Thyroid gland (tissue), 4 donors: ENCODE results near the gene SLC10A2. TPM values are rescaled to one million over a fixed set of nuclear protein-coding genes. Genes with fewer than 3 reads are reported as not detected.
"Not testable (repeated sequence)": the region's sequence is repeated elsewhere in the genome, so short reads cannot be mapped to it uniquely, and the experiment has no call there.

Experiments
- DNase-seq, 2 donors: peaks; one replicate each; pipeline ENCODE4 v3.0.0-alpha.2; 2019
- H3K27ac ChIP-seq, 3 donors: fragments of 200-600 bp; sonication (generic); 1 replicate in 2 of 3; 2 replicates in 1 of 3; pipeline ENCODE4 v1.5.1; 2016 to 2019; ENCODE audit warnings: mild to moderate bottlenecking in 1 of 3, moderate library complexity in 1 of 3
- H3K27me3 ChIP-seq: fragments of 200-600 bp; sonication (generic); one replicate; pipeline ENCODE4 v1.5.1; 2019
- H3K36me3 ChIP-seq, 2 donors: fragments of 200-600 bp; sonication (generic); one replicate each; pipeline ENCODE4 v1.5.1; 2016 to 2019
- H3K4me1 ChIP-seq, 2 donors: fragments of 200-600 bp; sonication (generic); one replicate each; pipeline ENCODE4 v1.5.1; 2017 to 2019
- H3K4me3 ChIP-seq, 3 donors: fragments of 200-600 bp; sonication (generic); replicated peaks in 1 of 3; 1 replicate in 2 of 3; 2 replicates in 1 of 3; pipeline ENCODE4 v1.5.1; 2016; ENCODE audit warnings: mild to moderate bottlenecking in 1 of 3
- H3K9me3 ChIP-seq: fragments of 200-600 bp; sonication (generic); one replicate; pipeline ENCODE4 v1.5.1; 2017
- POLR2A ChIP-seq, 2 donors: fragments of 450-650 bp; IDR thresholded peaks; one replicate each; pipeline ENCODE4 v1.6.1; 2017; ENCODE audit warnings: antibody characterized with exemption in 2 of 2, mild to moderate bottlenecking in 2 of 2, moderate library complexity in 1 of 2
- WGBS, 2 donors: methylation state at CpG; one replicate each; pipeline ENCODE4 v1.1.5; 2017; 5-methylcytosine and 5-hydroxymethylcytosine counted together
- intact Hi-C: fragments of 100-400 bp; cut with DNase I; formaldehyde crosslinking; loops from one replicate; pipeline ENCODE4 v1.15.1; 2023
- total RNA-seq, 4 donors: library from RNA; depleted of rRNA; stranded (reverse); fragments of >200 nt; gene quantifications; one replicate each; pipeline ENCODE4 v1.2.3, GENCODE V29; 2016
- TF ChIP-seq, protein P1 (sequence below), 6 experiments: fragments of 200-600 bp in 3 of 6; fragments of 450-650 bp in 3 of 6; sonication (generic) in 3 of 6; IDR thresholded peaks; one replicate each; pipeline ENCODE4 v1.5.1; 2016 to 2019; ENCODE audit warnings: antibody characterized with exemption in 6 of 6, mild to moderate bottlenecking in 2 of 6, inconsistent platforms in 1 of 6, moderate library complexity in 1 of 6

Gene SLC10A2, protein sequence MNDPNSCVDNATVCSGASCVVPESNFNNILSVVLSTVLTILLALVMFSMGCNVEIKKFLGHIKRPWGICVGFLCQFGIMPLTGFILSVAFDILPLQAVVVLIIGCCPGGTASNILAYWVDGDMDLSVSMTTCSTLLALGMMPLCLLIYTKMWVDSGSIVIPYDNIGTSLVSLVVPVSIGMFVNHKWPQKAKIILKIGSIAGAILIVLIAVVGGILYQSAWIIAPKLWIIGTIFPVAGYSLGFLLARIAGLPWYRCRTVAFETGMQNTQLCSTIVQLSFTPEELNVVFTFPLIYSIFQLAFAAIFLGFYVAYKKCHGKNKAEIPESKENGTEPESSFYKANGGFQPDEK
- not detected for total RNA-seq

DNA sequence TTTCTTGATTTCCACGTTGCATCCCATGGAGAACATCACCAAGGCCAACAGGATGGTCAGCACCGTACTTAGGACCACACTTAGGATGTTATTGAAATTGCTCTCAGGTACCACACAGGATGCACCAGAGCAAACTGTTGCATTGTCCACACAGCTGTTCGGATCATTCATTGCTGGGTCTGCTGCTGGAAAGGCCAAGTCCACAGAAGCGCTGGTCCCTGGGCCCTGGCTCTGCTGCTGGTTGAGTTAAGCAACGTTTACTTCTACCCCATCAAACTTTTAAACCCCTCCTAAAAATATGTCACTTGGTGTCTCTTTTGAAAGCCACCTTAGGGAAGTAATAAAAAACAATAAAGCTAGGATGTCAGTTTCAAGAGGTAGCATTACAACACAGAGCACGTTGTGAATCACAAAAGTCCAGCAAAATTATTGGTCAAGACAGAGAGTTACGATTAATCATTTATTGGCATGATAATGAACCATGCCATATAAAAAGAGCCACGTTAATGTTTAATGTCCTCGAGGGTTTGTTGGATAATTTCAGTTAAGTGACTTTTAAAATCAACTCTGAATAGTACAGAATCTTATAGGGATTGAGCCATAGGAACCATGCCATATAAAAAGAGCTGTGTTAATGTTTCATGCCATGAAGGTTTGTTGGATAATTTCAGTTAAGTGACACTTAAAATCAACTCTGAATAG is at the start of gene SLC10A2:
Gene SLC10A2, minus strand, starts transcription at position 339 of the 702 bp plus-strand sequence. Its CDS starts 168 bp downstream, at position 171.
- WGBS, 2 donors = 75 to 76% methylated on average over 9 of the region's 9 CpGs
- H3K27ac ChIP-seq = no peak within 1 kb of the TSS
- no peak for DNase-seq
- no peaks in the 10 kb centered on the region for H3K4me1 ChIP-seq
- H3K27me3 ChIP-seq = no peaks in the 10 kb centered on the region
- TF ChIP-seq, protein P1, sequence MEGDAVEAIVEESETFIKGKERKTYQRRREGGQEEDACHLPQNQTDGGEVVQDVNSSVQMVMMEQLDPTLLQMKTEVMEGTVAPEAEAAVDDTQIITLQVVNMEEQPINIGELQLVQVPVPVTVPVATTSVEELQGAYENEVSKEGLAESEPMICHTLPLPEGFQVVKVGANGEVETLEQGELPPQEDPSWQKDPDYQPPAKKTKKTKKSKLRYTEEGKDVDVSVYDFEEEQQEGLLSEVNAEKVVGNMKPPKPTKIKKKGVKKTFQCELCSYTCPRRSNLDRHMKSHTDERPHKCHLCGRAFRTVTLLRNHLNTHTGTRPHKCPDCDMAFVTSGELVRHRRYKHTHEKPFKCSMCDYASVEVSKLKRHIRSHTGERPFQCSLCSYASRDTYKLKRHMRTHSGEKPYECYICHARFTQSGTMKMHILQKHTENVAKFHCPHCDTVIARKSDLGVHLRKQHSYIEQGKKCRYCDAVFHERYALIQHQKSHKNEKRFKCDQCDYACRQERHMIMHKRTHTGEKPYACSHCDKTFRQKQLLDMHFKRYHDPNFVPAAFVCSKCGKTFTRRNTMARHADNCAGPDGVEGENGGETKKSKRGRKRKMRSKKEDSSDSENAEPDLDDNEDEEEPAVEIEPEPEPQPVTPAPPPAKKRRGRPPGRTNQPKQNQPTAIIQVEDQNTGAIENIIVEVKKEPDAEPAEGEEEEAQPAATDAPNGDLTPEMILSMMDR (IDR thresholded peaks at IDR 0.05) = no peak
- TF ChIP-seq POLR2A (IDR thresholded peaks at IDR 0.05) = no peak
- H3K4me3 ChIP-seq = no peak within 1 kb of the TSS
- no peaks in the 10 kb centered on the region for H3K36me3 ChIP-seq
- no peaks in the 10 kb centered on the region for H3K9me3 ChIP-seq
- intact Hi-C loops = no loop called here

DNA sequence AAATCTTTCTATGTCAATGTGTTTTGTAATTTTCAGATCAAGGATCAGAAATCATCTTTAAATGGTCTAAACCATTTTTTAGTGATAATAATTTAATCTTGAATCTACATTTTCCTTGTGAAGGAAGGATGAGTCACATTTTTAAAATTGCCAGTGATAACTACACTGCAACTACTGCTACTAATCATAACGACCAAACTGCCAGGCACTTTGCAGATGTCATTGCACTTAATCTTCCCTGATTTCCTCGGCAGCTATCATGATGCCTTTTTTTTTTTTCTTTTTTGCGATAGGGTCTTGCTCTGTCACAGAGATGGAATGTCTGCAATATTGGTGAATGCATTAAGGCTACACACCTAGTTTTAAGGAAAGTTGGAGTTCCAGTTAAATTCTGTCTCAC is 41.4 kb upstream of the SLC10A2 start:
- Histone ChIP-seq H3K9me3 (no peaks in the 10 kb centered on the region), H3K27me3 (no peaks in the 10 kb centered on the region), H3K4me3 (no peak overlapping the region), H3K4me1 (no peaks in the 10 kb centered on the region), H3K27ac (no peak overlapping the region), H3K36me3 (no peaks in the 10 kb centered on the region)
- 65 to 75% methylated on average over 3 of the region's 3 CpGs for WGBS, 2 donors
- TF ChIP-seq, protein P1 (IDR thresholded peaks at IDR 0.05) = no peak
- intact Hi-C loops = no loop called here
- DNase-seq = no peak

DNA sequence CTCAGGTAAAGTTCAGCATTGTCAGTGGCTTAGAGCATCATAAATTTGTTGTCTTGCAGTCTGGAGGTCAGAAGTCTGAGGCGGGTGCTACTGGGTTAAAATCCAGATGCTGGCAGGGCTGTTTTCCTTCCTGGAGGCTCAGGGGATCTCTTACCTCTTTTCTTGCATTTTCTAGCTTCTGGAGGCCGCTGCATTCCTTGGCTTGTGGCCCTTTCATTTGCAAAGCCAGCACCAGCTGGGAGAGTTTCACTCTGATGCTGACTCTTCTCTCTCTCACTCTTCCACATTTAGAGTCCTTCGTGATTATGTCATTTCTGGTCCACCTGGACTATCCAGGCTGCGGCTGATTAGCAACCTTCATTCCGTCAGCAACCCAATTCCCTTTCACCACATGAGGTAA is 38.1 kb upstream of the SLC10A2 start:
- H3K4me3 ChIP-seq = no peak overlapping the region
- 89% methylated on average over 5 of the region's 5 CpGs for WGBS, 2 donors
- H3K36me3 ChIP-seq = no peaks in the 10 kb centered on the region
- TF ChIP-seq, protein P1 (IDR thresholded peaks at IDR 0.05) = no peak
- no peak for TF ChIP-seq POLR2A (IDR thresholded peaks at IDR 0.05)
- H3K9me3 ChIP-seq = no peaks in the 10 kb centered on the region
- H3K27ac ChIP-seq = no peak overlapping the region
- no peaks in the 10 kb centered on the region for H3K27me3 ChIP-seq
- no peak for DNase-seq
- no peaks in the 10 kb centered on the region for H3K4me1 ChIP-seq
- intact Hi-C loops = no loop called here

DNA sequence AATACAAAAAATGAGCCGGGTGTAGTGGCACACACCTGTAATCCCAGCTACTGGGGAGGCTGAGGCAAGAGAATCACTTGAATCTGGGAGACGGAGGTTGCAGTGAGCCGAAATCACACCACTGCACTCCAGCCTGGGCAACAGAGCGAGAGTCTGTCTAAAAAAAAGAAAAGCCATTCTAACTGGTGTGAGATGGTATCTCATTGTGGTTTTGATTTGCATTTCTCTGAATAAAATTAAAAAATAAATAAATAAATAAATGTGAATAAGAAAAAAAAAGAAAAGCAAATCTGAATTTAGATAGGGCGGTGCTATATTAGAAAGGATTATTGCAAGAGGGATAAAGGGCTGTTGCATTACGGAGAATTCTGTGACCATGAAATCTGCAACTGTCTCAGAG is 37.2 kb upstream of the SLC10A2 start:
- DNase-seq, H3K4me1 ChIP-seq, H3K27me3 ChIP-seq, intact Hi-C loops, H3K4me3 ChIP-seq, H3K27ac ChIP-seq, H3K9me3 ChIP-seq, H3K36me3 ChIP-seq: not testable (repeated sequence)
- 95 to 98% methylated on average over 6 of the region's 6 CpGs for WGBS, 2 donors

DNA sequence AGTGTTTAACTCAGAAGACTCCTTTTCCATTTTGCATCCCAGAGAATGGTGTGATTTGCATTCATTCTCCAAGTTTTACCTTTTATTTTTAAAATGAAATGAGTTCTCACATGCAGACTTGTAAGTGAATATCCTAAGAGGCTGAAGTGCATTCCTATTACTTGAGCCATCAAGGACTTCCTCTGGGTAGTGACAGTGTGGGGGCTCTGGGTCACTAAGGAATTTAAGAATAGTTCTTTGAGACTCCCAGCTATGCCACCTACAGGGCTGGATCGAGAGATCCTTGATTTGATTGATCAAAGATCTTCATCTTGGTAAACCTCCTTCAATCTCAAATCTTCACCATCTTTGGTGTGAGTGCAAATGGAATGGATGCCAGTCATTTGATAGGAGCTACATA is 36.3 kb upstream of the SLC10A2 start:
- TF ChIP-seq, protein P1 (IDR thresholded peaks at IDR 0.05) = no peak
- TF ChIP-seq POLR2A (IDR thresholded peaks at IDR 0.05) = no peak
- Histone ChIP-seq H3K27me3 (no peaks in the 10 kb centered on the region), H3K27ac (no peak overlapping the region), H3K9me3 (no peaks in the 10 kb centered on the region), H3K4me3 (no peak overlapping the region), H3K36me3 (no peaks in the 10 kb centered on the region), H3K4me1 (no peaks in the 10 kb centered on the region)
- DNase-seq = no peak
- intact Hi-C loops = no loop called here
- WGBS, 2 donors = 26 to 33% methylated on average over 1 of the region's 1 CpG
